GM10248 (cell line): ENCODE data around the gene PI4KB.
A peak's percentile ranks its signal among the peaks of the same experiment; 100 is the strongest.

Experiments used
- CTCF ChIA-PET: fragments of 300-600 bp; sonication (Branson Sonifier 250); formaldehyde crosslinking; extraction: SDS; loops from one replicate; lab custom pipeline; 2021; ENCODE audit warnings: antibody characterized with exemption; lab: Yijun Ruan, JAX
- POLR2A ChIA-PET: fragments of 350-650 bp; sonication (Branson Sonifier 250); formaldehyde crosslinking; extraction: SDS; loops from one replicate; lab custom pipeline; 2020; ENCODE audit warnings: antibody characterized with exemption; lab: Yijun Ruan, JAX
- DNase-seq: peaks from one replicate; pipeline ENCODE4 v3.0.0; 2012; ENCODE audit errors: extremely low spot score
- CTCF ChIP-seq: IDR thresholded peaks from 2 replicates; pipeline ENCODE4 v1.5.1; 2012; ENCODE audit warnings: mild to moderate bottlenecking, low read depth; ENCODE audit errors: extremely low read depth, missing control alignments, control extremely low read depth

The PI4KB gene

GRCh38 chr1:151327223-151327902, at the start of gene PI4KB:
TSS of gene PI4KB (minus strand) at chr1:151327416. CDS start at chr1:151316481, 10,935 bp downstream.
- ChIA-PET POLR2A (interaction anchor here (0.7 to 2.0 kb wide), 8 partner anchors 10 to 1478 kb away, joined by 3 to 24 read pairs (median 5); partner anchors contain the start of gene ZNF687), CTCF (interaction anchor here (0.7 to 13.4 kb wide), 11 partner anchors 12 to 256 kb away, joined by 3 to 173 read pairs (median 4); partner anchors contain the start of gene GABPB2)
- DNase-seq = peak; percentile 95
- TF ChIP-seq CTCF = no peak

- POLR2A ChIA-PET = no interaction called here
- DNase-seq = no peak
- CTCF ChIA-PET = interaction anchor here (1.0 kb wide), 1 partner anchor 9 kb away, joined by 3 read pairs; no protein-coding TSS in a partner anchor
- no peak for TF ChIP-seq CTCF
These were observed 46.0 kb upstream of the PI4KB start for GRCh38 chr1:151373196-151373595.

- TF ChIP-seq CTCF = no peak
- DNase-seq = no peak
- POLR2A ChIA-PET = no interaction called here
- CTCF ChIA-PET = interaction anchor here (1.0 to 1.2 kb wide), 2 partner anchors 13 to 33 kb away, joined by 3 to 4 read pairs; no protein-coding TSS in a partner anchor
These were observed 45.1 kb upstream of the PI4KB start, which contains the start of gene SELENBP1 for GRCh38 chr1:151372058-151372934. TSS of gene SELENBP1 (minus strand) at chr1:151372705. CDS start at chr1:151372641, 64 bp downstream.

GRCh38 chr1:151371370-151372057, 44.3 kb upstream of the PI4KB start:
- TF ChIP-seq CTCF = no peak
- ChIA-PET POLR2A (no interaction called here), CTCF (interaction anchor here (1.0 to 1.2 kb wide), 2 partner anchors 13 to 33 kb away, joined by 3 to 4 read pairs; no protein-coding TSS in a partner anchor)
- no peak for DNase-seq

GRCh38 chr1:151370211-151370911, 43.1 kb upstream of the PI4KB start:
- CTCF ChIA-PET = interaction anchor here (1.2 to 2.9 kb wide), 2 partner anchors 12 to 14 kb away, joined by 4 to 8 read pairs; no protein-coding TSS in a partner anchor
- DNase-seq = no peak
- POLR2A ChIA-PET = no interaction called here
- TF ChIP-seq CTCF = no peak
